Measurements from ENCODE around the gene C19orf73. TPM values are rescaled to one million over a fixed set of nuclear protein-coding genes. Genes with fewer than 3 reads are reported as not detected.

The C19orf73 gene
- total and polyA plus RNA-seq, 3 experiments from 2014 or later: 1.4 to 3.1 (median 2.5) TPM

DNA sequence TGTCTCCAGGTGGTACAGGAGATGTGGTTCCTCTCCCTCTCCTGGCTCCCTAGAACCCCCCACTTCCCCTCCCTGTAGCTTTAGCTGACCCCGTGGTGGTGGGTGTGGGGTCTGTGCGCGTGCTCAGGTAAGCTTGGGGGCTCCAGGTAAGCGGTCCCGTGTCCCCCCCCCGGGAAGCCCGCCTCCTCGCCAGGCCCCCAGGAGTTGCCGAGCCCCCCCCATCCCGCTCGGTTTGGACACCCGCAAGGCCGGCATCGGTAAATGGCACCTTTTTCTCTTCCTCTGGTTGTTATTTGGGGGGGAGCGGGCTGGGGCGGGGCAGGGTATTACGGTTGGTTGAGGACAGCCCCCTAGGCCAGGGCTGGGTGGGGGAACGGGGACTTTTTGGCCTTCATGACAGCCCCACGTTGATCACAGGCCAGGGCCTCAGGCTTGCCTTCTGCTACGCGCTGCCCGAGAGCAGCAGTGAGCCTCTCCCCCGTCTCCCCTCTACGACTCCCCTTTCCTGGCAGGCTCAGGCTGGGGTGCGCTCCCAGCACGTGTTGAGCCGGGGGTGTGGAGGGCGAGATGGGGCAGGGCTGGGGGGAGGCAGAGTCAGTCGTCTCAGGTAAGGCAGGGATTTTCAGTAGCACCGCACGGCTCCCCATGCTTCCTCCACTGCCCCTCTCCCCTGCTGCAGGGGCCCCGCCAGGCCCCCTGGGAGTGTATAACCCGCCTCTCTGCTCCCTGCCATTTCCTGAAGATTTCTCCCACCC, 15.4 kb downstream of the C19orf73 start:
- ChIA-PET POLR2A (no interaction called here), CTCF (no interaction called here)
- Histone ChIP-seq H3K4me1 (ENCODE audit: insufficient read depth, low read length) (no peaks in the 10 kb centered on the region), H3K36me3 (ENCODE audit: insufficient read depth, low read length) (peaks cover 51% of the 10 kb centered on the region), H3K4me3 (ENCODE audit: low read length) (no peak overlapping the region), H3K27ac (ENCODE audit: low read depth, low read length) (no peak overlapping the region), H3K9me3 (ENCODE audit: low read length) (no peaks in the 10 kb centered on the region), H3K27me3 (ENCODE audit: insufficient read depth, low read length, poor library complexity, severe bottlenecking) (no peaks in the 10 kb centered on the region)
- Mint-ChIP-seq H3K9me3 (no peaks in the 10 kb centered on the region), H3K4me1 (peaks cover 0 to 5% (median 0%) of the 10 kb centered on the region in 3 donors), H3K4me3 (no peak overlapping the region), H3K27me3 (no peaks in the 10 kb centered on the region), H3K27ac (peak overlapping the region in 1 of 8 donors; percentile 36), H3K36me3 (peaks cover 9 to 80% (median 21%) of the 10 kb centered on the region in 3 donors)
- DNase-seq: no peak

DNA sequence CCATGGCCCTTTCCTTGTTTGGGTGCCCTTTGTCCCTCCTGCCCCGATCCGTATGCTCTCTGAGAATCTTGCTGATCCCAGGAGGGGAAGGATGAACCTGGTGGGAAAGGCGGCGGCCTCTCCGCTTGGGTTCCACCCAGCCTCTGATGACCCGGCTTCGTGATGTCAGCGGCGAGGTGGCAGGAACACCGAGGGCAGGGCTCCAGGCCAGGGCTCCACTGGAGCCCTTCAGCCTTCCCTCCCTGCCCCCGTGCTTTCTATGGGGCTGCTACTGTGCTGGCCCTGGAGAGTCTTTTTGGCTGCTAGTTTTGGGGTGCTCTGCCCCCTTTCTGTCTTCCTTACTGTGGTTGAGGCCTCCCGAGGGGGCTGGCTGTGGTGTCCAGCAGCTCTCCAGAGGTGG, 16.6 kb downstream of the C19orf73 start:
- Mint-ChIP-seq H3K27ac (no peak overlapping the region), H3K4me1 (peaks cover 0 to 7% (median 6%) of the 10 kb centered on the region in 3 donors), H3K36me3 (peaks cover 9 to 83% (median 23%) of the 10 kb centered on the region in 3 donors), H3K27me3 (no peaks in the 10 kb centered on the region), H3K9me3 (no peaks in the 10 kb centered on the region), H3K4me3 (no peak overlapping the region)
- ChIA-PET CTCF (no interaction called here), POLR2A (no interaction called here)
- Histone ChIP-seq H3K4me3 (ENCODE audit: low read length) (no peak overlapping the region), H3K36me3 (ENCODE audit: insufficient read depth, low read length) (peaks cover 60% of the 10 kb centered on the region), H3K4me1 (ENCODE audit: insufficient read depth, low read length) (no peaks in the 10 kb centered on the region), H3K27me3 (ENCODE audit: insufficient read depth, low read length, poor library complexity, severe bottlenecking) (no peaks in the 10 kb centered on the region), H3K9me3 (ENCODE audit: low read length) (no peaks in the 10 kb centered on the region), H3K27ac (ENCODE audit: low read depth, low read length) (no peak overlapping the region)
- no peak for DNase-seq

DNA sequence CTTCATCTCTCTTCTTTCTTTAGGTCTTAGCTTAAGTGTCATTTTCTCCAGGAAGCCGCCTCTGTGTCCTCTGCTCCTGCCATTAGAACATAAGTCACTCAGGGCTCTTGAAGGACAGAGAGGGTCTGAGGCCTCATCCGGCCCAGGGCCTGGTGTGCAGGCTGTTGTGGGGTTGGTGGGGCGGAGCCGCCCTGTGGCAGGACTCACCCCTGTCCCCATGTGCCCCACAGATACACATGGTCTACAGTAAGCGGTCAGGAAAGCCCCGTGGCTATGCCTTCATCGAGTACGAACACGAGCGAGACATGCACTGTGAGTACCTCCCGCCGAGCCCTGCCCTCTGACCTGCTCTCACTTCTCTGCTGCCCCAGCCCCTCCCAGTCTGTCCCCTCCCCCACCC, 17.8 kb downstream of the C19orf73 start:
- Mint-ChIP-seq H3K27me3 (no peaks in the 10 kb centered on the region), H3K4me1 (peaks cover 0 to 8% (median 3%) of the 10 kb centered on the region in 3 donors), H3K4me3 (no peak overlapping the region), H3K27ac (peak overlapping the region in 2 of 8 donors; percentile 22 to 83), H3K9me3 (no peaks in the 10 kb centered on the region), H3K36me3 (peaks cover 4 to 83% (median 15%) of the 10 kb centered on the region in 3 donors)
- ChIA-PET CTCF (interaction anchor here (0.6 kb wide), 1 partner anchor 43 kb away, joined by 3 read pairs; no protein-coding TSS in a partner anchor), POLR2A (no interaction called here)
- no peak overlapping the region for H3K4me3 ChIP-seq (ENCODE audit: low read length)
- H3K9me3 ChIP-seq (ENCODE audit: low read length): no peaks in the 10 kb centered on the region
- no peak for DNase-seq
- peaks cover 65% of the 10 kb centered on the region for H3K36me3 ChIP-seq (ENCODE audit: insufficient read depth, low read length)
- no peaks in the 10 kb centered on the region for H3K4me1 ChIP-seq (ENCODE audit: insufficient read depth, low read length)
- H3K27ac ChIP-seq (ENCODE audit: low read depth, low read length): peak overlapping the region; percentile 16
- H3K27me3 ChIP-seq (ENCODE audit: insufficient read depth, low read length, poor library complexity, severe bottlenecking): no peaks in the 10 kb centered on the region

DNA sequence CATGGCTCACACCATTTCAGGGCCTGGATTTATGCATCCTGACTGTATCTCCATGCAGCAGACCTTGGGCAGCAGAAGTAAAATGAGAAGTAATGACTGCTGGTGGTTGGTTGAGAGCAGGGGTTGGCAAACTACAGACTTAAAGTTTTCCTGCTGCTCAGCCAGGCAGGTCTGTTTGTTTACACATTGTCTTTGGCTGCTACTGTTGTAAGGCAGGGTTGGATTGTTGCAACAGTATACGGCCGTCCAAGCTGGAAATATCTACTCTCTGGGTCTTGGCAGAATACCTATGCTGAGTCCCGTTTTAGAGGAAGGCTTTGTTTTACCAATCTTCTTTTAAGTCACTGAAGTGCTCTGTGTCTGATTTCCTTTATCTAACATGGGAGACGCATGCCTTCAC, 20.1 kb downstream of the C19orf73 start:
- no peak overlapping the region for H3K4me3 Mint-ChIP-seq
- Histone ChIP-seq H3K4me1 (ENCODE audit: insufficient read depth, low read length) (no peaks in the 10 kb centered on the region), H3K4me3 (ENCODE audit: low read length) (no peak overlapping the region), H3K9me3 (ENCODE audit: low read length) (no peaks in the 10 kb centered on the region), H3K27me3 (ENCODE audit: insufficient read depth, low read length, poor library complexity, severe bottlenecking) (no peaks in the 10 kb centered on the region), H3K27ac (ENCODE audit: low read depth, low read length) (no peak overlapping the region), H3K36me3 (ENCODE audit: insufficient read depth, low read length) (peaks cover 68% of the 10 kb centered on the region)
- no peaks in the 10 kb centered on the region for H3K27me3 Mint-ChIP-seq
- ChIA-PET POLR2A (no interaction called here), CTCF (interaction anchor here (1.3 to 2.6 kb wide), 9 partner anchors 8 to 311 kb away, joined by 4 to 39 read pairs (median 10); partner anchors contain the start of genes HRC and LIN7B)
- H3K4me1 Mint-ChIP-seq: peaks cover 9 to 22% (median 13%) of the 10 kb centered on the region in 3 donors
- H3K27ac Mint-ChIP-seq: no peak overlapping the region
- peaks cover 4 to 85% (median 10%) of the 10 kb centered on the region in 3 donors for H3K36me3 Mint-ChIP-seq
- no peak for DNase-seq
- no peaks in the 10 kb centered on the region for H3K9me3 Mint-ChIP-seq

DNA sequence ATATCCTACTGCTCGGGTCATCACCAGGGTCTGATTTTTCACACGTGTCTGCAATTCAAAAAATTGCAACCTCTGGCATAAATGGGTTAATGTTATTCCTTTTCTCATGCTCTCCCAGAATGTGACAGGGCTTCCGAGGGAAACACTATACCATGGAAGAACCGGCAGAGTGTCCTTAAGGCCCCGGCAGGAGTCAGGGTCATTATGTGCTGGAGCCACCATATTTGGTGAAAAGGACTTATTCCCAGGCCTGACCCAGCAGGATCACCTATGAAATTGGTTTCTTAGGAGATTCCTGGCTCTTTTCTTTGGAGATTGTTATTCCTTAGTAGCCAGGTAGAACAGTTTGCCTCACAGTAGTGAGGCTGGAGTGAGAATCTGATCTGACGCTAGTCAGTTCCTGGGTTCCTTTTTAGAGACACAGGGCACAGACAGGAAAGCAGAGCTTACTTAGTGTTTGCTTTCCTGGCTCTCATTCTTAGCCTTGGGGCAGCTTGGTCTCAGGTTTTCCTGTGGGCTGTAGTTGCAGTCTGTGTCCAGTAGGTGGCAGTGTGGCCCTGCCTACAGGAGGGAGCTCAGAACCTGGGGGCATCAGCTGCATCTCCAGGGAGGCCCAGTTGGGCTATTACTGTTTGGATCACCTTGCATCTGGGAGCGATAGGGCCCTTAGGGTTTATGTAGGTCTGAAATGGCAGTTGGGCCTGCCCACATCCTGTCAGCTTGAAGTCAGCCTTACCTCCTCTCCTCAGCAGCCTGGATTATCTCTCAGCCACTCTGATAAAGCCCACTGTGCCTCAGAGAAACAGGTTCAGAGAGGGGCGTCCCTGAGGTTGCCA, 21.3 kb downstream of the C19orf73 start:
- Histone ChIP-seq H3K27ac (ENCODE audit: low read depth, low read length) (no peak overlapping the region), H3K4me3 (ENCODE audit: low read length) (no peak overlapping the region), H3K27me3 (ENCODE audit: insufficient read depth, low read length, poor library complexity, severe bottlenecking) (no peaks in the 10 kb centered on the region), H3K36me3 (ENCODE audit: insufficient read depth, low read length) (peaks cover 65% of the 10 kb centered on the region), H3K9me3 (ENCODE audit: low read length) (no peaks in the 10 kb centered on the region), H3K4me1 (ENCODE audit: insufficient read depth, low read length) (no peaks in the 10 kb centered on the region)
- DNase-seq: peak; percentile 58 to 84 (median 69)
- peak overlapping the region in 2 of 8 donors; percentile 66 to 71 for H3K27ac Mint-ChIP-seq
- H3K4me3 Mint-ChIP-seq: no peak overlapping the region
- peaks cover 9 to 22% (median 14%) of the 10 kb centered on the region in 3 donors for H3K4me1 Mint-ChIP-seq
- ChIA-PET CTCF (interaction anchor here (0.7 to 2.6 kb wide), 30 partner anchors 9 to 316 kb away, joined by 3 to 39 read pairs (median 5); partner anchors contain the start of genes HRC, LIN7B, PPFIA3 and RUVBL2), POLR2A (interaction anchor here (0.9 to 1.2 kb wide), 2 partner anchors 16 to 101 kb away, joined by 3 to 7 read pairs; partner anchors contain the start of gene LIN7B)
- H3K27me3 Mint-ChIP-seq: no peaks in the 10 kb centered on the region
- H3K36me3 Mint-ChIP-seq: peaks cover 4 to 86% (median 10%) of the 10 kb centered on the region in 3 donors
- H3K9me3 Mint-ChIP-seq: no peaks in the 10 kb centered on the region

DNA sequence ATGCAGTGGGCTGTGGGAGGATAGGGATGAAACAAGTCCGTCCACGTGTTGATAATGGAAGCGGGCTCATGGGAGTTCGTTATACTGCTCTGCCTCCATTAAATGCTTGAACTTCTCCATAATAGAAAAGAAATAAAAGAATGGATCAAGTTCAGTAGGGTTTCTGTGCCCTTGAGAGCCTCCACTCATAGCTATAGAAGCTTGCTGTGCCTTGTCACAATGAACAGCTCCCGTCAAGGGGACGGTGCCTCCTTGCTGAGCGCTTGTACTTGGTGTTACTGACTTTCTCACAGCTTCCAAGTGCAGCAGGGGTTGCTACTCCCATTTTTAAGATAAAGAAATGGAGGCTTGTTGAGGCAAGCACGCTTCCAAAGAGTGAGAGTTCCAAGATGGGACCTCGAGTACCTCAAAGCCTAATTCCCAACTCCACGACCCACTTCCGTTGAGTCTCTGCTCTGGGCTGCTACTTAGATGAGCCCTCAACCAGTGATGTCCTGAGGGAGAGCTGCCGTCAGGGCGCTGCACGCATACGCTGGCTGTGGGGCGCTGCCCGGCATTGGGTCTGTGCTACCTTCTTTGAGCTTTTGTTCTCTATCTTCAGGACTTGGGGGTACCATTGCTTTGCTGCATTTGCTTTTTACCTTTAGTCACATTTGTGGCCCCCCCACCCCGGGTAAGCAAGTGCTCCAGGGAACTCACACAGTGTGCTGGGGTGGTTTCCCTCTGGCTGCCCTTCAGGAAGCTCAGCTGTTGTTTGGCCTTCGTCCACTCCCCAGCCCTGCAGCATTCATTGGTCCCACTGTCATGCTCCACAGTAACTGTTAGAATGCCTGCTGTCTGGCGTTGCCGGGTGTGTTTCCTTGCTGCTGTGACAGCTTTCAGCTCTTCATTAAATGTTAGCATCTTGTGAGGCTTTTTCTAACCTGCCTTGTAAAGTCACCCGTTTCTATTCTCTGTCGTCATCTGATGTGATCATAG, 24.1 kb downstream of the C19orf73 start:
- Histone ChIP-seq H3K4me3 (ENCODE audit: low read length) (no peak overlapping the region), H3K36me3 (ENCODE audit: insufficient read depth, low read length) (peaks cover 67% of the 10 kb centered on the region), H3K4me1 (ENCODE audit: insufficient read depth, low read length) (no peaks in the 10 kb centered on the region), H3K9me3 (ENCODE audit: low read length) (no peaks in the 10 kb centered on the region), H3K27ac (ENCODE audit: low read depth, low read length) (no peak overlapping the region), H3K27me3 (ENCODE audit: insufficient read depth, low read length, poor library complexity, severe bottlenecking) (no peaks in the 10 kb centered on the region)
- DNase-seq: no peak
- ChIA-PET CTCF (interaction anchor here (0.7 to 2.0 kb wide), 3 partner anchors 12 to 50 kb away, joined by 3 to 8 read pairs (median 3); partner anchors contain the start of gene LIN7B), POLR2A (interaction anchor here (0.7 kb wide), 1 partner anchor 120 kb away, joined by 3 read pairs; no protein-coding TSS in a partner anchor)
- Mint-ChIP-seq H3K4me3 (no peak overlapping the region), H3K27ac (peak overlapping the region in 2 of 8 donors; percentile 12 to 30), H3K27me3 (no peaks in the 10 kb centered on the region), H3K9me3 (no peaks in the 10 kb centered on the region), H3K4me1 (peaks cover 16 to 42% (median 27%) of the 10 kb centered on the region in 3 donors), H3K36me3 (peaks cover 6 to 90% (median 11%) of the 10 kb centered on the region in 3 donors)

DNA sequence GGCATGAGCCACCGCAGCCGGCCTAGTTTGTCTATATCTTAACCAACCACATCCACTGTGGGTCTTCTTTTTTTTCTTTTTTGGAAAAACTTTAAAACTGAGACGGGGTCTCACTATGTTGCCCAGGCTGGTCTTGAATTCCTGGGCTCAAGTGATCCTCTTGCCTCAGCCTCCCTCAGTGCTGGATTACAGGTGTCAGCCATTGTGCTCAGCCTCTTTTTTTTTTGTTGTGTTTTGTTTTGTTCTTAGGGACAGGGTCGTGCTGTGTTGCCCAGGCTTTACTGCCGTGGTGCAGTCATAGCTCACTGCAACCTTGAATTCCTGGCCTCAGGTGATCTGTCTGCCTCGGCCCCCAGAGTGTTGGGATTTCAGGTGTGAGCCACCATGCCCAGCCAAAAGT, 26.3 kb downstream of the C19orf73 start:
- DNase-seq: no peak
- H3K27me3 Mint-ChIP-seq: no peaks in the 10 kb centered on the region
- Histone ChIP-seq H3K27me3 (ENCODE audit: insufficient read depth, low read length, poor library complexity, severe bottlenecking) (no peaks in the 10 kb centered on the region), H3K4me3 (ENCODE audit: low read length) (no peak overlapping the region), H3K4me1 (ENCODE audit: insufficient read depth, low read length) (peaks cover 1% of the 10 kb centered on the region), H3K27ac (ENCODE audit: low read depth, low read length) (no peak overlapping the region), H3K9me3 (ENCODE audit: low read length) (no peaks in the 10 kb centered on the region), H3K36me3 (ENCODE audit: insufficient read depth, low read length) (peaks cover 58% of the 10 kb centered on the region)
- peaks cover 21 to 51% (median 38%) of the 10 kb centered on the region in 3 donors for H3K4me1 Mint-ChIP-seq
- H3K9me3 Mint-ChIP-seq: no peaks in the 10 kb centered on the region
- H3K27ac Mint-ChIP-seq: peak overlapping the region in 1 of 8 donors; percentile 60
- ChIA-PET POLR2A (no interaction called here), CTCF (no interaction called here)
- no peak overlapping the region for H3K4me3 Mint-ChIP-seq
- H3K36me3 Mint-ChIP-seq: peaks cover 1 to 82% (median 7%) of the 10 kb centered on the region in 3 donors
